ENCODE results near the gene LRRC41.
"Not testable (repeated sequence)": the region's sequence is repeated elsewhere in the genome, so short reads cannot be mapped to it uniquely, and the experiment has no call there.

LRRC41 gene

GRCh38 chr1:46328182-46328581, 24.8 kb upstream of the LRRC41 start:
- DNase-seq (ENCODE audit: low read depth in 3 of 3, low spot score in 1 of 3): not testable (repeated sequence)

- not testable (repeated sequence) for DNase-seq (ENCODE audit: low read depth in 3 of 3, low spot score in 1 of 3)
Measured at GRCh38 chr1:46325285-46326076, 22.1 kb upstream of the LRRC41 start.

- not testable (repeated sequence) for DNase-seq (ENCODE audit: low read depth in 3 of 3, low spot score in 1 of 3)
Measured at GRCh38 chr1:46322191-46322590, 18.8 kb upstream of the LRRC41 start.

GRCh38 chr1:46319960-46320914, 16.8 kb upstream of the LRRC41 start:
- DNase-seq (ENCODE audit: low read depth in 3 of 3, low spot score in 1 of 3): not testable (repeated sequence)

GRCh38 chr1:46319301-46319700, 15.9 kb upstream of the LRRC41 start:
- DNase-seq (ENCODE audit: low read depth in 3 of 3, low spot score in 1 of 3): not testable (repeated sequence)

GRCh38 chr1:46317323-46317722, 13.9 kb upstream of the LRRC41 start:
- no peak for DNase-seq (ENCODE audit: low read depth in 3 of 3, low spot score in 1 of 3)

- DNase-seq (ENCODE audit: low read depth in 3 of 3, low spot score in 1 of 3): no peak
Measured at GRCh38 chr1:46315669-46316403, 12.4 kb upstream of the LRRC41 start.

- no peak for DNase-seq (ENCODE audit: low read depth in 3 of 3, low spot score in 1 of 3)
Measured at GRCh38 chr1:46310321-46310720, 6.9 kb upstream of the LRRC41 start.

- DNase-seq (ENCODE audit: low read depth in 3 of 3, low spot score in 1 of 3): no peak
Measured at GRCh38 chr1:46309401-46310159, 6.2 kb upstream of the LRRC41 start.

- no peak for DNase-seq (ENCODE audit: low read depth in 3 of 3, low spot score in 1 of 3)
Measured at GRCh38 chr1:46306159-46306530, 2.7 kb upstream of the LRRC41 start.

GRCh38 chr1:46303872-46304326, 483 bp upstream of the LRRC41 start:
- DNase-seq (ENCODE audit: low read depth in 3 of 3, low spot score in 1 of 3): no peak

- DNase-seq (ENCODE audit: low read depth in 3 of 3, low spot score in 1 of 3): no peak
Measured at GRCh38 chr1:46302641-46303037, 777 bp downstream of the LRRC41 start.

GRCh38 chr1:46301808-46302640, 1.4 kb downstream of the LRRC41 start:
- peak in 1 of 3 donors; percentile 29 for DNase-seq (ENCODE audit: low read depth in 3 of 3, low spot score in 1 of 3)

GRCh38 chr1:46301406-46301807, 2.0 kb downstream of the LRRC41 start:
- DNase-seq (ENCODE audit: low read depth in 3 of 3, low spot score in 1 of 3): no peak

GRCh38 chr1:46300673-46301405, 2.6 kb downstream of the LRRC41 start:
- no peak for DNase-seq (ENCODE audit: low read depth in 3 of 3, low spot score in 1 of 3)

GRCh38 chr1:46298387-46298786, 5.0 kb downstream of the LRRC41 start:
- DNase-seq (ENCODE audit: low read depth in 3 of 3, low spot score in 1 of 3): no peak

- no peak for DNase-seq (ENCODE audit: low read depth in 3 of 3, low spot score in 1 of 3)
Measured at GRCh38 chr1:46295306-46295705, 8.1 kb downstream of the LRRC41 start.

- no peak for DNase-seq (ENCODE audit: low read depth in 3 of 3, low spot score in 1 of 3)
Measured at GRCh38 chr1:46289976-46290375, 13.4 kb downstream of the LRRC41 start.

- no peak for DNase-seq (ENCODE audit: low read depth in 3 of 3, low spot score in 1 of 3)
Measured at GRCh38 chr1:46289134-46289494, 14.3 kb downstream of the LRRC41 start.
